Pulmonary artery endothelial cell (primary cell): ENCODE results near the gene B3GALT6. TPM values are rescaled to one million over a fixed set of nuclear protein-coding genes. Genes with fewer than 3 reads are reported as not detected.
"Not testable (repeated sequence)": the region's sequence is repeated elsewhere in the genome, so short reads cannot be mapped to it uniquely, and the experiment has no call there.

Experiments
- DNase-seq: peaks from one replicate; pipeline ENCODE4 v3.0.0-alpha.2; 2011; ENCODE audit warnings: low read depth, low spot score
- total RNA-seq: library from RNA; depleted of rRNA; stranded (reverse); fragments of >200 nt; gene quantifications from 2 replicates; pipeline ENCODE4 v1.2.3, GENCODE V29; 2014

The B3GALT6 gene
- total RNA-seq, result 28.9 and 31.5 TPM in 2 replicates

DNA sequence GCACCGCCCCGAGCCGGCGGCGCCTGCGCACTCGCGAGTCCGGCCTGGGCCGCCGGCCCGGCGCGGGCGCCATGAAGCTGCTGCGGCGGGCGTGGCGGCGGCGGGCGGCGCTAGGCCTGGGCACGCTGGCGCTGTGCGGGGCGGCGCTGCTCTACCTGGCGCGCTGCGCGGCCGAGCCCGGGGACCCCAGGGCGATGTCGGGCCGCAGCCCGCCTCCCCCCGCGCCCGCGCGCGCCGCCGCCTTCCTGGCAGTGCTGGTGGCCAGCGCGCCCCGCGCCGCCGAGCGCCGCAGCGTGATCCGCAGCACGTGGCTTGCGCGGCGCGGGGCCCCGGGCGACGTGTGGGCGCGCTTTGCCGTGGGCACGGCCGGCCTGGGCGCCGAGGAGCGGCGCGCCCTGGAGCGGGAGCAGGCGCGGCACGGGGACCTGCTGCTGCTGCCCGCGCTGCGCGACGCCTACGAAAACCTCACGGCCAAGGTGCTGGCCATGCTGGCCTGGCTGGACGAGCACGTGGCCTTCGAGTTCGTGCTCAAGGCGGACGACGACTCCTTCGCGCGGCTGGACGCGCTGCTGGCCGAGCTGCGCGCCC is at the start of gene B3GALT6:
Gene B3GALT6, plus strand, starts transcription at position 30 of the 588 bp plus-strand sequence. Its CDS starts 42 bp downstream, at position 72.
- DNase-seq, result no peak

DNA sequence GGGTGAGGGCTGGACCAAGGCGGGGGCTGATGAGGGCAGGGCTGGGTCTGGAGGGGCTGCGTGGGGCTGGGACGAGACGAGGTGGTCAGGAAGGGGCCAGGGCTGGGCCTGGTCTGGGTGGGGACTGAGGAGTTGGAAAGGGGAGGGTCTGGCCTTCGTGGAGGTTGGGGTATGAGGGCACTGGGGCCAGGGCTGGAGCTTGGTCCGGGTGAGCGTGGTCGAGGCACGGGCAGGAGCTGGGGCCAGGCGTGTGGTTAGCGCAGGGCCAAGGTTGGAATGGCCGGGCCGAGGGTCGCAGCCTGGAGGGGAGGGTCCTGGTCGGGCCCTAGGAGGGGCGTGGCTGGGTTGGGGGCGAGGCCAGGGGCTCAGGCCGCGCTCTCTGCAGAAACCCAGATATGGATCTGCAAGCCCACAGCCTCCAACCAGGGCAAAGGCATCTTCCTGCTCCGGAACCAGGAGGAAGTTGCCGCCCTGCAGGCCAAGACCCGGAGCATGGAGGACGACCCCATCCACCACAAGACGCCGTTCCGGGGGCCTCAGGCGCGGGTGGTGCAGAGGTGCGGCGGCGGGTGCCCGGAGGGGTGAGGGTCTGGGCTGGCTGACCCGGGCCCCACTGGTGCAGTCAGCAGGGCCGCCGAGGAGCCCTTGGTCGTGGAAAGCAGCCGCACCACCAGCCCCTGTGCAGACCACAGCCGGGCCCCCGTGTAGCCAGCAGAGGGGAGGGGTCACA is 49.4 kb upstream of the B3GALT6 start:
- no peak for DNase-seq

DNA sequence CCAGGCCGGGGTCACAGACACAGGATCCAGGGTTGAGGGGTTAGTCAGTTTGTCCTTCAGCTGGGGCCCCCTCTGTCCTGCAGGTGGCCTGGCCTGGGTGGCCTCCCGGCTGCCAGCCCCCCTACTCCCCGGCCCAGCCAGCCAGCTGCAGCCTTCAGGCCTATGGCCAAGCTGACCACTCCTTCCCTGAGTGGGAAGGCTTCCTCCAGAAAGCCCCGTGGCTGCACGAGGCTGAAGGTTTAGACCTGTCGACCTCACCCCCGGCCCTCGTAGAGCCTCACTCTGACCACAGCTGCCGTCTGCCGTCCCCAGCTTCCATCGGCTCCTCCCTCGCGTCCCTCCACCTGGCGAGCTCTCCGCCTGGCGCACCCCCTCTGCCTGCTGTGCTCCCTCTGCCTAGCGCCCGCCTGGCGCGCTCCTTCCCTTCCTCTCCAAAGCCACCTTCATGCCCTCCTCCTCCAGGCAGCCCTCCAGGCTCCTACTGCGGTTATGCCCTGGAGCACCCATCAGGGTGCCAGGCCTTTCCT is 48.8 kb upstream of the B3GALT6 start:
- DNase-seq, result no peak

DNA sequence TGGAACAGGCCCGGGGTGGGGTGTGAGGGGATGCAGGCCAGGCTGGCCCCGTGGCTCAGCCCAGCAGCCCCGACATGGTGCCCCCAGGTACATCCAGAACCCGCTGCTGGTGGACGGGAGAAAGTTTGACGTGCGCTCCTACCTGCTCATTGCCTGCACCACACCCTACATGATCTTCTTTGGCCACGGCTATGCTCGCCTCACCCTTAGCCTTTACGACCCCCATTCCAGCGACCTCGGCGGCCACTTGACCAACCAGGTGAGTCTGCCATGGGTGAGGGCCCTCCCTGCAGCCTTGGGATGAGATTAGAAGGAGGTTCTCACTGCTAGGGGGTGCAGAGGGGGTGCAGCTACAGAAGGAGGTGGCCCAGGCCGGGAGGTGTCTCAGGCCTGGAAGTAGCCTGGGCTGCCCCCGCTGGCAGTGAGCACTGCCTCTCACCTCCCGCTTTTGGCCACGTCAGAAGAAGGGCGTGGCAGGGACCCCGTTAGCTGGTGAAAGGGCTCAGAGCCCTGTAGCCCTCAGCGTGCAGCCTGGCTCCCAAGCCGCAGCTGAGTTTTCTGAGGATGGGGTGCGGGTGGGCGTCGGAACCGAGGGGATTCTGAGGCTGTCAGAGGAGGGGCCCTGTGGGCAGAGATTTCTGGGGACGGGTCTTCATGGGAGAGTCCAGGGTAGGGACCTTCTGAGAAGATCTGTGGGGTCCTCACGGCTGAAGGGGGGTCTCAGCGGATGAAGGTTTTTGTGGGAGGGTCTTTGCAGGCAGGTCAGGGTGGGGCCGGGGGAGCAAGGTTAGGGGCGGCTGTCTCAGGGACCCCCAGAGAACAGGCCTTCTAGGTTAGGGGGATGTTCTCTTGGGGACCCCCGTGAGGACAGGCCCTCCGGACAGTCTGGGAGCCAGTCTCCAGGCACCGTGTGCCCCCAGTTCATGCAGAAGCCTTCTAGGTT is 47.9 kb upstream of the B3GALT6 start:
- no peak for DNase-seq

DNA sequence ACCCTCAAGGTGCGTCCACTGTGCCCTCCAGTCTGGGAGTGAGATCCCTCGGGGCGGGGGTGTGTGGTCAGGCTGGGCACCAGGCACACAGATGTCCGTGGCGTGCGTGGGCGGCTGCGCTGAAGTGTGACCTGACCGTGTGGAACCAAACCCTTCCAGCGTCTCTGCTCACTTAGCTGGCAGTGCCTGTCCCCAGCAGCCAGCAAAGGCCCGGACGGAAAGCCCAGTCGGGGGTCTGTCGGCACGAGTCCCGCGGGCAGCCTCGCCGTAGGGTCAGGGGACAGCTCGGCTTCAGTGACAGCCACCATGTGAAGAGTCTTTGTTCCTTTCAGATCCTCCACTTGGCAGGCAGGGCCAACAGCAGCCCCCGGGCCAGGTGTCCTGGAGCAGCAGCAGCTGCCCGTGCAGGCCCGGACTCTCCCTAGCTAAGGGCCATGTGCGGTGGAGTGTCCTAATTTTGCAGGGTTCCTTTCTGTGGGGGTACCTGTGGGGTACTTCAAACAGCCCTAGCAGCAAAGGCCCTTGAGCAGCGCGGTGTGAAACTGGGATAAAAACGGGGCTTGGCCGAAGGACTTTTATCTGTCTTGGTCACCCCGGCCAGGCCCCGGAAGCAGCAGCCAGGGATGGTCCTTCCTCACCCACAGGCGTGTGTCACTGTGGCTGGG is 46.8 kb upstream of the B3GALT6 start:
- DNase-seq, result no peak

DNA sequence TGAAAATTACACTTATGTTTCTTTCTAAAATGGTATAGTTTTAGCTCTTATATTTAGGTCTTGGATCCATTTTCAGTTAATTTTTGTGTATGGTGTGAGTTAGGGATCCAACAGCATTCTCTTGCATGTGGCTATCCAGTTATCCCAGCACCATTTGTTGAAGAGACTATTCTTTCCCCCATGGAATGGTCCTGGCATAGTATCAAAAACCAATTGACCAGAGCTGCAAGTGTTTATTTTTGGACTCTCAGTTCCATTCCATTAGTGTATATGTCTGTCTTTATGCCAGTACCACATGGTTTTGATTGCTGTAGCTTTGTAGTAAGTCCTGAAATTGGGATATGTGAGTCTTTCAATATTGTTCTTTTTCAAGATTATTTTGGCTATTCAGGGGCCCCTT is 44.1 kb upstream of the B3GALT6 start:
- no peak for DNase-seq

DNA sequence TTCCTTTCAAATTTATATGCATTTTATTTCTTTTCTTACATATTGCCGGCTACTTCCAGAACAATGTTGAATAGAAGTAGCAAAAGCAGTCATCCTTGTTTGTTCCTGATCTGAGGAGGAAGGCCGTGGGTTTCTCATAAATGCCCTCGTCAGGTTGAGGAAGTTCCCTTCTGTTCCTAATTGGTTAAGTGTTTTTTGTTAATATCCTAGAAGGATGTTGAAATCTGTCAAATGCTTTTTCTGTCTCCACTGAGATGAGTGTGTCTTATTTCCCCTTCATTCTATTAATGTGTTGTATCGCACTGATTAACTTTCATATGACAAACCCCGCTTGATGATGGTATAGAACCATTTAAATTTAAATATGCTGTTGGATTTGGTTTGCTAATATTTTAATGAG is 42.9 kb upstream of the B3GALT6 start:
- no peak for DNase-seq

DNA sequence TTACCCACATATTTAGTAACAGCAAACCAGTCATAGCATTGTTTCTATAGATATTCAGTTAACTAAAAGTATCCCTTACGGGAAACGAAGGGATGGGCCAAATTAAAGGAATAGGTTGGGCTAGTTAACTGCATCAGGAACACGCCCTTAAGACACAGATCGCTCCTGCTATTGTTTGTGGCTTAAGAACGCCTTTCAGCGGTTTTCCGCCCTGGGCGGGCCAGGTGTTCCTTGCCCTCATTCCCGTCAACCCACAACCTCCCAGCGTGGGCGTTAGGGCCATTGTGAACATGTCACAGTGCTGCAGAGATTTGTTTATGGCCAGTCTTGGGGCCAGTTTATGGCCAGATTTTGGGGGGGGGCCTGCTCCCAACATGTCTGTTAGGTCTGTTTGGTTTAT is 40.3 kb upstream of the B3GALT6 start:
- no peak for DNase-seq

DNA sequence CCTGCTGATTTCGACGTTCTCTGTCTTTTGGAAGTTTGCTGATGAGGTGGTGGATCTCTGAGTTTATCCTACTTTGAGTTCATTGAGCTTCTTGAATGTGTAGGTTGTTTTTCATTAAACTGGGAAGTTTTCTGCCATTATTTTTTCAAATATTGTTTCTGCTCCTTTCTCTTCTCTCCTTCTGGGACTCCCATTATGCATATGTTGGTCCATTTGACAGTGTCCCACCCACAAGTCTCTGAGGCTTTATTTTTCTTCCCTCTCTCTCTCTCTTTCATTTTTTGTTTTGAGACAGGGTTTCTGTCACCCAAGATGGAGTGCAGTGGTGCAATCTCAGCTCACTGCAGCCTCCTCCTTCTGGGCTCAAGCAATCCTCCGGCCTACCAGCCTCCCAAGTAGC is 37.3 kb upstream of the B3GALT6 start:
- DNase-seq, result no peak

DNA sequence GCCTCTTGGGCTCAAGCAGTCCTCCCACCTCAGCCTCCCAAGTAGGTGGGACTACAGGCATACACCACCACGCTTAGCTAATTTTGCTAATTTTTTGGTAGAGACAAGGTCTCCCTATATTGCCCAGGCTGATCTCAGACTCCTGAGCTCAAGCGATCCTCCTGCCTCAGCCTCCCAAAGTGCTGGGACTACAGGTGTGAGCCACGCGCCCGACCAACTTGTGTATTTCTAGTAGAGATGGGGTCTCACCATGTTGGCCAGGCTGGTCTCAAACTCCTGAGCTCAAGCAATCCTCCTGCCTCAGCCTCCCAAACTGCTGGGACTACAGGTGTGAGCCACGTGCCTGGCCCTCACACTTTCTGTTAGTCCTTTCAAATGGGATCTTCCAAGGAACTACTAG is 36.3 kb upstream of the B3GALT6 start:
- DNase-seq, result not testable (repeated sequence)

DNA sequence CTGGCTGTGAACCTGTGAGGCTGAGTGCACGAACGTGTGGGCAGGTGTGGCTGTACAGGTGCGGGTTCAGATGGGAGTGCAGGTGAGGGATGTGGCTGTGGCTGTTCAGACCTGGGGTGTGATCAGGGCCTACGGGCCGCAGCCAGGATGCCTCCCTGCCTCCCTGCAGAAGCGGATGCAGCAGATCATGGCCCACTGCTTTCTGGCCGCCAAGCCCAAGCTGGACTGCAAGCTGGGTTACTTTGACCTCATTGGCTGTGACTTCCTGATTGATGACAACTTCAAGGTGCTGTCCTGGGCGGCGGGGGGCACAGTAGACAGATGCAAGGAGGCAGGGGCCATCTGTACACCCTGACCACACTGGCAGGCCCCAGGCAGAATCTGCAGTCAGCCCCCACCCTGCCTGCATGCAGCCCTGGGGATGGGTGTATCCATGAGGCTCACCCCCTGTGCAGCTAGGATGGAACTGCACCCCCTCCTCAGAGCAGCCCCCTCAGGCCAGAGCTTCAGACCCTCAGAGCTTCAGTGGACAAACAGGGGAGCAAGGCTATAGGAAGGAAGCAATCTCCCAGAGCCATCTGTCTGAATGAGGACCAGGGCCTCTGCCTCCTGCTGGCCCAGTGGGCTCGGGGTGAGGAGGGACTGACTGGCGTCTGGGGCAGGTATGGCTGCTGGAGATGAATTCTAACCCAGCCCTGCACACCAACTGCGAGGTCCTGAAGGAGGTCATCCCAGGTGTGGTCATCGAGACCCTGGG is 35.4 kb upstream of the B3GALT6 start:
- no peak for DNase-seq

DNA sequence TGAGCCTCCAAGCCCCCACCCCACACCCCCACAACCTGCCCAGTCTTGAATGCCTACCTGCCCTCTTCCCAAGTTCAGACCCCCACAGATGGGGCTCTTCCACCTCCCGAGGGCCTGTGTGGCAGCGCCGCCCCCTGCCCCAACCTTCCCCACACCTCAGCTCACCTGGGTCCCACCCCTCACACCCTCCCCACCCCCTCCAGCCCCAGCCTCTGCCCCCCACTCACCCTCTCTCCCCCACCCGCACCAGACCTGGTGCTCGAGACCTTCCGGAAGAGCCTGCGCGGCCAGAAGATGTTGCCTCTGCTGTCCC is 34.9 kb upstream of the B3GALT6 start:
- DNase-seq, result no peak

DNA sequence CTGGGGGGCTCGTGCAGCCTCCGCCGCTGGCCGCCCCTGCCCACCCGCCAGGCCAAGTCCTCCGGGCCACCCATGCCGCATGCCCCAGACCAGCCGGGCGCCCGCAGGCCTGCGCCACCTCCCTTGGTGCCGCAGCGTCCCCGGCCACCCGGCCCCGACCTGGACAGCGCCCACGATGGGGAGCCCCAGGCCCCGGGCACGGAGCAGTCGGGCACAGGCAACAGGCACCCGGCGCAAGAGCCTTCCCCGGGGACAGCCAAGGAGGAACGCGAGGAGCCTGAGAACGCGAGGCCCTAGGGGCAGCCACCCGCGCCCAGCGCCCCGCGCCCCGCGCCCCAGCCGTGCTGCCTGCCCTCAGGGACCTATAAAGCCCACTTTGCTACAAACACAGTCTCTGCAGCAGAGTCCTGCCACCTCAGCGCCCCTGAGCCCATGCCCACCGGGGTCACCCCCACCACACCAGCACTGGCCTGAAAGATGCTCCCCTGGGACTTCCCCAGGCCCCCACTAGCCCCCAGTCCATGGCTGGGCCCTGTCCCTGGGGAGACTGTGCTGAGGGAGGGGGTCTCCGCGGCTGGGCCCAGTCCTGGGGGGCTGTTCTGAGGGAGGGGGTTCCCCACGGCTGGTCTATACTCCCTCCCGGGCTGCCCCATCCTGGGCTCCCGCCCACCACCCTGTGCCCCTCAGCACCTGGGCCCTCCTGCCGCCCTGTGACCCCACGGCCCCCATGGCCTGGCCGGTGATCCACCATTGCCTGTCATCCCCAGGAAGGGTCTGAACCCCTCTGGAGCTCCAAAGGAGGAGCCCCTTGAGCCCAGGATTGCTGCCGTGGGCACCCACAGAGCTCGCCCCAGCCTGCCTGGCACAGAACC is 34.2 kb upstream of the B3GALT6 start:
- no peak for DNase-seq

DNA sequence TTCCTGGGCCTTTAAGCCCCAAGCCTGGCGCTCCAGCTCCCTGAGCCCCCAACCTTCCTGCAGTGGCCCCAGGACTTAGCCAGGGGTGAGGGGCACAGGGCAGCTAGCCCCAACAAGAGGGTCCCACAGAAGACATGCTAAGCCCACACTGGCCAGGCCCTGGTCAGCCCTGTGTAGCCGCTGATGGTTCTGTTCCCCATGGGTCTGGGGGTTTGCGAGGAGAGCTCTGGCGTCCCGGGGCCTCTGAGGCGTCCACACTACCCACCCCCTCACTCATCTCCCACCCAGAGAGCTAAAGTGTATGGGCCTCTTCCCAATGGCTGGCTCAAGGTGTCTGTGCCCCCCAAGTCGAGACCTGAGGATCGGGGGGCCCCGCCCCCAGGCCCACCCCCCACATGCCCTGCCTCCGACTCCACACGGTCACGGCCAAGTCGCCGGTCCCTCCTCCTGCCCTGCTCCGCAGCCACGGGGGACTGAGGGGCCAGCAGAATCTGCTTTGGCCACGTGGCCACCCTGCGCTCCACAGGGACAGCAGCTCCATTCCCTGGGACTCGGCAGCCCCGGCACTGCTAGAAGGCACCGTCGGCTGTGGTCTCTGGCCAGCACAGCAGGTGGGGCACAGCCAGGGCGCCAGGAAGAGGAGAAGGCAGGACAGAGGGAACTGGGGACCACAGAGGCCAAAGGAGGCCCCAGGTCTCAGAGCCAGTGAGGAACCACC is 33.5 kb upstream of the B3GALT6 start:
- DNase-seq, result no peak

DNA sequence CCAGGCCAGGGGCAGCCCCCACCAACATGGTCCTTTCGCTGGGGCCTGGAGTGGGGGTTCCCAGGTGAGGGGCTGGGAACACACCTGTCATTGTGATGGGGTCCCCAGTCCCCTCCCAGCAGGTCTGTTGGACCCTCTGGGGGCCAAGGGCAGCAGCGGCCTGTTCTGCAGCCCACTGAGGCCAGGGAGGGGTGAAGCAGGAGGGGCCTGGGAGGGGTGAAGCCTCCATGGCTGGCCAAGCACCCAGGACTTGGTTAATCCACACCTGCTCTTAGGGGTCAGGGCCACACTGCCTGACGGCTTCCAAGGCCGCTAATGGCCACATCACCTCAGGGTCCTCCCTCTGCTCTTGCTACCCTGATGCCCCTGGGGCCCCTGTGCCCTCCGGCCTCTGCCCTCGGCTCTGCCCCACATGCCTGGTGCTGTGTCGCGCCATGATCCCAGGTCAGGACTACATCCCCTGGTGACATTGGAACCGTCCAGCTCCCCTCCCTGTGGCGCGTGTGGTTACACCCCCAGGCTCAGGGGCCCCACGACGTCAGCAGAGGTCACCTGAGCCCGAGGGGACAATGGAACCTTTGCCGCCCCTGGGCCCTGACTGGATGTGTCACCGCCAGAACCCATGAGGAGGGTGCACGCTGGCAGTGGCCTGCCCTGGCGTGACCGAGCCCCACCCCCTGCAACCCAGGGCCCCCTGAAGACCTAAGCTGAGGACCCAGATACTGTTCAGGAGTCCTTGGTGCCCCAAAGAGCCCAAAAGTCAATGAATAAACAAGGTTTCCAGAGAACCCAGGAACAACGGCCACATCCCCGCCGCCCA is 32.7 kb upstream of the B3GALT6 start:
- no peak for DNase-seq

DNA sequence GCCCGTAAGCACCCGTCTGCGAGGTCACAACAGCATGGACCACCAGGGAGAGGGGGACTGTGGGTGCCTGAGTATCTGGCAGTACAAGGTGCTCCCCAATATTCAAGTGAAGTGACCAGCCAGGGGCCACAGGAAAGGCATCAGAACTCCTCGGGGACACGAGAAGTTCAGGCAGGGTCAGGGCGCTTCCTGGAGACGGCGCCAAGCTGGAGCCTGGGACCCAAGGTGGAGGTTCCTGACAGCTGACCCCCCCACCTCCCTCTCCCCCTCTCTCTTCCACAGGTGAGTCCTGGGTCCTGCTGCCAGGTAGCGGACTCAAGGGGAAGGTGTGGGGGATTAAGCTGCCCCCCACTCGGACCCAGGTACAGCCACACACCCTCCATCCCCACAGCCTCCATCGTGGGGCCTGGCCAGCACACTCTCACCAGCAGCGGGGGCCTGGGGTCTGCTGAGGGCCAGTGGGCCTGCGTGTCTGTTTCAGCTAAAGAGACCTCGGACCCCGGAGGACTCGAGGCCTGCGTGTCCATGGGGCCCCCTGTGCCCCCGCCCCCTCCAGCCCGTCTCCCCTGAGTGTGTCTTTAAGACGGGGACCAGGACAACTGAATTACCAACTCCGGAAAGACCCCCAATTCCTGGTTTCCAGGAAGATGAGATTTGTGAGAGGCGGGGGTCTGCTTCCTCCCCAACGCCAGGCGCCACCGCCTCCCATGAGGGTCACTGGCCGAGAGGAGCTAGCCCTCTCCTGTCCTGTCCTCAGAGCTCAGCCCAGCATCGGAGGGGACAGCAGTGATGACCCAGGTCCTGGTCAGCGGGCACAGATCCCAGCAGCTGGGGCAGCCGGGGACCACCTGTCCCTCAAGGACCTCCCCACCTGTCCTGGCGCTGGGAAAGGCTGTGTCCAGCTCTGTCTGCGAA is 31.8 kb upstream of the B3GALT6 start:
- DNase-seq, result no peak
